Measurements from ENCODE around the gene PLD5.
"Not testable (repeated sequence)": the region's sequence is repeated elsewhere in the genome, so short reads cannot be mapped to it uniquely, and the experiment has no call there.

PLD5 gene

GRCh38 chr1:242086706-242087105, 437.8 kb downstream of the PLD5 start:
- in situ Hi-C loops (cut with MboI; ENCODE audit: low sequenced_read_pairs), result no loop called here

GRCh38 chr1:242086093-242086492, 438.4 kb downstream of the PLD5 start:
- in situ Hi-C loops (cut with MboI; ENCODE audit: low sequenced_read_pairs), result no loop called here

GRCh38 chr1:242083742-242084141, 440.8 kb downstream of the PLD5 start:
- in situ Hi-C loops (cut with MboI; ENCODE audit: low sequenced_read_pairs), result no loop called here

GRCh38 chr1:242081446-242081845, 443.1 kb downstream of the PLD5 start:
- in situ Hi-C loops (cut with MboI; ENCODE audit: low sequenced_read_pairs), result no loop called here

GRCh38 chr1:242065813-242066212, 458.7 kb downstream of the PLD5 start:
- in situ Hi-C loops (cut with MboI; ENCODE audit: low sequenced_read_pairs), result no loop called here

- in situ Hi-C loops (cut with MboI; ENCODE audit: low sequenced_read_pairs), result no loop called here
Measured at GRCh38 chr1:242062271-242062670, 462.2 kb downstream of the PLD5 start.

- in situ Hi-C loops (cut with MboI; ENCODE audit: low sequenced_read_pairs), result no loop called here
Measured at GRCh38 chr1:242059976-242060375, 464.5 kb downstream of the PLD5 start.

GRCh38 chr1:242058582-242058981, 465.9 kb downstream of the PLD5 start:
- in situ Hi-C loops (cut with MboI; ENCODE audit: low sequenced_read_pairs), result not testable (repeated sequence)

GRCh38 chr1:242058181-242058580, 466.3 kb downstream of the PLD5 start:
- in situ Hi-C loops (cut with MboI; ENCODE audit: low sequenced_read_pairs), result not testable (repeated sequence)

- in situ Hi-C loops (cut with MboI; ENCODE audit: low sequenced_read_pairs), result no loop called here
Measured at GRCh38 chr1:242057745-242058115, 466.8 kb downstream of the PLD5 start.

- in situ Hi-C loops (cut with MboI; ENCODE audit: low sequenced_read_pairs), result no loop called here
Measured at GRCh38 chr1:242056988-242057744, 467.3 kb downstream of the PLD5 start.

- in situ Hi-C loops (cut with MboI; ENCODE audit: low sequenced_read_pairs), result no loop called here
Measured at GRCh38 chr1:242055749-242056320, 468.7 kb downstream of the PLD5 start.

GRCh38 chr1:242043165-242043564, 481.3 kb downstream of the PLD5 start:
- in situ Hi-C loops (cut with MboI; ENCODE audit: low sequenced_read_pairs), result no loop called here

- in situ Hi-C loops (cut with MboI; ENCODE audit: low sequenced_read_pairs), result no loop called here
Measured at GRCh38 chr1:242034392-242034791, 490.1 kb downstream of the PLD5 start.

GRCh38 chr1:242033447-242033846, 491.1 kb downstream of the PLD5 start:
- in situ Hi-C loops (cut with MboI; ENCODE audit: low sequenced_read_pairs), result no loop called here
